Activated naive CD8-positive, alpha-beta T cell (primary cell): ENCODE data around the gene DPH1.

Source experiments
- H3K27ac Mint-ChIP-seq: one replicate; pipeline ENCODE4 v1.8.0; 2021; ENCODE audit warnings: mixed read lengths
- H3K27me3 Mint-ChIP-seq: one replicate; pipeline ENCODE4 v1.8.0; 2021; ENCODE audit warnings: mixed read lengths
- H3K36me3 Mint-ChIP-seq: one replicate; pipeline ENCODE4 v1.8.0; 2021; ENCODE audit warnings: mixed read lengths
- H3K4me1 Mint-ChIP-seq: one replicate; pipeline ENCODE4 v1.8.0; 2021; ENCODE audit warnings: low read depth, mixed read lengths
- H3K4me3 Mint-ChIP-seq: one replicate; pipeline ENCODE4 v1.8.0; 2021; ENCODE audit warnings: mild to moderate bottlenecking, mixed read lengths
- H3K9me3 Mint-ChIP-seq: one replicate; pipeline ENCODE4 v1.8.0; 2021; ENCODE audit warnings: low read depth, mixed read lengths

The DPH1 gene

DNA sequence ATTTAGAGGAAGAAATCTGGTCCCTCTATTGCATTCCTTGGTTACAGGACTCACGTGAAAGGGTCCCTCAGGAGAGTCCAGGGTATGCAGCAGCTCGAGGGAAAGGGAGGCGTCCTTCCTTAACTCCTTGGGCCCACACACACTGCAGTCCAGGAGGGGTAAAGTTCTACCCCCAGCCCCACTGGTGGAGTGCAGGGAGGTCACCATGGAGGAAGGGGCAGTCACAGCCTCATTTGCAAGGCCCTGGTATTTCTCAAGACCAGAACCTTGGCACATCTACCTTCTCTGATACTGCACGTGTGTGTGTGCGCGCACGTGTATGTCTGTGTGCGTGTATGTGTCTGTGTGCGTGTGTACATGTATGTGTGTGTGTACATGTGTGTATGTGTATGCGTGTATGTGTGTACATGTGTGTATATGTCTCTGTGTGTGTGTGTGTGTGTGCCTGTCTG lies 36.0 kb downstream of the DPH1 start:
- Mint-ChIP-seq H3K27me3 (no peaks in the 10 kb centered on the region), H3K9me3 (no peaks in the 10 kb centered on the region), H3K4me1 (peaks cover 25% of the 10 kb centered on the region), H3K4me3 (no peak overlapping the region), H3K36me3 (peaks cover 34% of the 10 kb centered on the region), H3K27ac (no peak overlapping the region)

GRCh38 chr17:2067048-2067561 lies 37.2 kb downstream of the DPH1 start:
- Mint-ChIP-seq H3K27ac (peak overlapping the region; percentile 6), H3K36me3 (peaks cover 32% of the 10 kb centered on the region), H3K4me3 (no peak overlapping the region), H3K27me3 (no peaks in the 10 kb centered on the region), H3K4me1 (peaks cover 27% of the 10 kb centered on the region), H3K9me3 (no peaks in the 10 kb centered on the region)

GRCh38 chr17:2067608-2068024 lies 37.7 kb downstream of the DPH1 start:
- Mint-ChIP-seq H3K27ac (no peak overlapping the region), H3K4me1 (peaks cover 27% of the 10 kb centered on the region), H3K36me3 (peaks cover 30% of the 10 kb centered on the region), H3K9me3 (no peaks in the 10 kb centered on the region), H3K27me3 (no peaks in the 10 kb centered on the region), H3K4me3 (no peak overlapping the region)

GRCh38 chr17:2068031-2068518 lies 38.1 kb downstream of the DPH1 start:
- H3K27ac Mint-ChIP-seq, result no peak overlapping the region
- H3K4me1 Mint-ChIP-seq, result peaks cover 27% of the 10 kb centered on the region
- H3K36me3 Mint-ChIP-seq, result peaks cover 33% of the 10 kb centered on the region
- no peaks in the 10 kb centered on the region for H3K27me3 Mint-ChIP-seq
- no peak overlapping the region for H3K4me3 Mint-ChIP-seq
- H3K9me3 Mint-ChIP-seq, result no peaks in the 10 kb centered on the region

- no peaks in the 10 kb centered on the region for H3K27me3 Mint-ChIP-seq
- H3K4me3 Mint-ChIP-seq, result peak overlapping the region; percentile 40
- H3K27ac Mint-ChIP-seq, result peak overlapping the region; percentile 61
- no peaks in the 10 kb centered on the region for H3K9me3 Mint-ChIP-seq
- peaks cover 29% of the 10 kb centered on the region for H3K36me3 Mint-ChIP-seq
- peaks cover 27% of the 10 kb centered on the region for H3K4me1 Mint-ChIP-seq
Measured at GRCh38 chr17:2068519-2069051, 38.6 kb downstream of the DPH1 start.

DNA sequence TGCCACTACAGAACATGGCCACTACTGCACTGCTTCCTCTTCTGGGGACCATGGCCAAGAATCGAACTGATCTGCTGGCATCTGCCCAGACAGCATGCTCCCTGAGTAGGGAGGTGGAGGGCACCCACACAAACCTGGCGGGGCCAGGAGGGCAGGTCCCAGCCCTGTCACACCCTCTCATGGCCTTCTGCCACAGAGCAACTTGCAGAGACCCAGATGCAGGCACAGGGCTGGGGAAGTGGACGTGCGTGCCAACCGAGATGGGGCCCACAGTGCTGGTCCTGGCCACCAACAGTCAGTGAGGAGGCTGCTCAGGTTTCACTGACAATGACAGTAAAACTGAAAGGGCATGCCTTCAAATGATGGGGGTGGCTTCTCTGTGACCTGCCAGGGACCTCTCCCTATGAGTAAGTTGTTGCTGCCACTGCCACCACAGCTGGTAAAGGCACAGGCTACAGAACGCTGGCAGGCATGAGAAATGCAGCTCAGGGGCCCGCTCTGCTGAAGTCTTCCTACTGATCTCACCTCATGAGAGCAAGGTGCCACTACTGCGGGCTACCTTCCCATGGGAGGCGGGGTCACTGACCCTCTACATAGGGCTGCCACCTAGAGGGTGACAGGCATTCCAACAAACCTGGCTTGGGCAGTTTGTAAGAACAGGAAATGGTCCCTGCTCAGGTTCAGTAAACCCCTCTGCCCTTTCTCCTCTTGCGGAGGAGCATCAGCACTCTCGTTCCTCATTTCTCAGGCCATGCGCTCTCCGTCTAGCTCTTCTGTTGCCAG lies 40.5 kb downstream of the DPH1 start:
- no peaks in the 10 kb centered on the region for H3K9me3 Mint-ChIP-seq
- peaks cover 28% of the 10 kb centered on the region for H3K36me3 Mint-ChIP-seq
- H3K4me3 Mint-ChIP-seq, result peak overlapping the region; percentile 67
- peaks cover 28% of the 10 kb centered on the region for H3K4me1 Mint-ChIP-seq
- H3K27ac Mint-ChIP-seq, result peak overlapping the region; percentile 86
- no peaks in the 10 kb centered on the region for H3K27me3 Mint-ChIP-seq

- no peak overlapping the region for H3K4me3 Mint-ChIP-seq
- H3K4me1 Mint-ChIP-seq, result peaks cover 29% of the 10 kb centered on the region
- H3K9me3 Mint-ChIP-seq, result no peaks in the 10 kb centered on the region
- no peaks in the 10 kb centered on the region for H3K27me3 Mint-ChIP-seq
- H3K27ac Mint-ChIP-seq, result peak overlapping the region; percentile 41
- H3K36me3 Mint-ChIP-seq, result peaks cover 26% of the 10 kb centered on the region
Measured at GRCh38 chr17:2071024-2071385, 41.1 kb downstream of the DPH1 start.

DNA sequence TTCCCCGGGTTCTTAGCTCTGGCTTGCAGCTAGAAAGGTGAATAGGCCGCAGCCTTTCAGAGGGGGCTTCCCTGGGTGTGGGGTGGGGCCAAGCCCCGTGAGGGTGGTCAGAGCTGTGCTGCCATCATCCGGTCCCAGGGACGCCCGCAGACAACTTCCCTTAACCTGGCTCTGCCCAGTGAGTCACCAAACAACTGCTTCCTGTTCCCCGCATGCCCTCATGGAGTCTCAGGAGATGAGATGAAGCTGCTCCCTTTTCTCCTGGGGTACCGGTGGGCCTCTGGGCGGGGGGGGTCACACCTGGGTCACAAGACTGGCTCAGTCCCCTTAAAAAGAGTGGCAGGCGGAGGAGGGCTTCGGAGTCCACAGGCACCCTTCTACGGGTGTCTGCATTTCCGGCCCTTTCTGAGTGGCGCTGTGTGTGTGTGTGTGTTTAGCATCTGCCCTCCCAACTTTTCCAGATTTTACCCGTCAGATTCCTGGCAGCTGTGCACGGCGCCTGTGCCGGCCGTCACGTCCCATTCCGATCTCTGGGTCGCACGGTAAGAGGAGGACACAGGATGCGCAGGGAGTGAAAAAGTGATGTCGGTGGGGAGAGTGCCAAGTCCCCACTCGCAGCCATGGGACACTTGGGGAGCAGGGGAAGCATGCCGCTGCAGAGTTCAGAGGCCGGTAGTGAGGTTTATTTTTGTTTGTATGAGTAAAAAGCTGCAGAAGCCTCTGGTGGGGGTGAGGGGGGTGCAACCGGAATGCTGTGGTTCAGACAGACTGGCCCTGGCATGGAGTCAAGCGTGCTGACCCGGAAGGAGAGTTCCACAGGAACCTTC lies 41.7 kb downstream of the DPH1 start:
- Mint-ChIP-seq H3K9me3 (no peaks in the 10 kb centered on the region), H3K27ac (no peak overlapping the region), H3K36me3 (peaks cover 23% of the 10 kb centered on the region), H3K4me1 (peaks cover 29% of the 10 kb centered on the region), H3K27me3 (no peaks in the 10 kb centered on the region), H3K4me3 (no peak overlapping the region)

DNA sequence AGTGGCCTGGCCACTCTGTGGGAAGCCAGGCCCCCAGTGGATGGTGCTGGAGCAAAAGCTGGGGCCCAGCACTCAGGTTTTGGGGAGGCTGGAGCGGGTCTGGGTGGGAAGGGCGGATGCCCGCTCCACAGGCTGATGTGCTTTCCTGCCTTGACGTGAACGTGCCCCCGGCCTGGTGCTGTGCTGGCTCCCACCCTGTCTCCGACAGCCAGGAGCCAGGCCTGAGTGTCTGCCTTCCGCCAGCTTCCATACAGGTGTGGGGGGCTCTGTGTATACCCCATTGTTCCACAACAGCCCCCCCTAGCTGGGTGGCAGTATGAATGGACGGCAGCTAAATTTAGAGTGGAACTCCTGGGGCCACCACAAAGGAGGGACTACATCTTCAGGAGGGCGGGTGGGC lies 45.0 kb downstream of the DPH1 start:
- no peaks in the 10 kb centered on the region for H3K27me3 Mint-ChIP-seq
- H3K9me3 Mint-ChIP-seq, result no peaks in the 10 kb centered on the region
- peaks cover 18% of the 10 kb centered on the region for H3K4me1 Mint-ChIP-seq
- H3K4me3 Mint-ChIP-seq, result no peak overlapping the region
- peaks cover 30% of the 10 kb centered on the region for H3K36me3 Mint-ChIP-seq
- no peak overlapping the region for H3K27ac Mint-ChIP-seq

GRCh38 chr17:2075336-2076086 lies 45.6 kb downstream of the DPH1 start:
- Mint-ChIP-seq H3K27ac (no peak overlapping the region), H3K4me1 (peaks cover 13% of the 10 kb centered on the region), H3K36me3 (peaks cover 27% of the 10 kb centered on the region), H3K4me3 (no peak overlapping the region), H3K9me3 (no peaks in the 10 kb centered on the region), H3K27me3 (no peaks in the 10 kb centered on the region)

DNA sequence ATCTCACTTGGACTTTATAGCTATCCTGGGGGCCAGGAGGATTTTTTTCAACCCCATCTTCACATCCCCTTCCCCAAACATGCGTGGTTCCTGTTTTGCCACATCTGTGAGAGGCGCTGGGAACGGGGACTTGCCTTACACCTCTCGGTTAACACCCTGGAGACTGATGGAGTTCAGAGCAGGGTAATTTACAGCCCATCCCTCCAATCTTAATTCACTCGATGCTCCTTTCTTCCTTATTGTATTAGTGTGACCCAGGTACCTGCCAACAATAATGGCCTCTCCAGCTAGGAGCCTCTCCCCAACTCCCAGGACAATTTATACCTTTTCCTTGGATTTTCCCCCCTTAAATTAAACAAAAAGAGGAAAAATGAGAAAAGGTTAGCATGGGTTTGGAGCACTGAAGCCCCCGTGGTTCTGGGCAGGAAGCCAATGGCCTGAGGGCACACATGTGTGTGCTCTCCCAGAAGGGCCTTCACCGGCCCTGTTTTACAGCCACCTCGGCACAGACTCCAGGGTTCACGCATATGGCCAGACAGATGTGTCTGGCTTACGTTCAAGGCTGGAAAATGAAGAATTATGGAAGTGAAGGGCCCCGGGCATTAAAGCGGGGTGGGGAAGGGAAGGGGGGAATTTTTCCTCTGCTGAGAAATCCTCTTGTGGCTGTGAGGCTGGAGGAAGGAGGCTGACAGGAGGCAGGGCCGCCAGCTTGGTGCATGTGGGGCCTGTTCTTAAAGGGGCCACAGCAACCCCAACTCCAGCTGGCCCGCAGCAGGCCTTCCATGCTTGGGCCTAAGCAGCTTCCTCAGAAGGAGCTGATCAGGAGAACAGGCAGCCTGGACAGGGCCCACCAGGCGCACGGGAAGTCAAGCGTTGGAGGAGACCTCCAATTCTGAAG lies 46.4 kb downstream of the DPH1 start:
- H3K4me3 Mint-ChIP-seq, result no peak overlapping the region
- H3K4me1 Mint-ChIP-seq, result peaks cover 6% of the 10 kb centered on the region
- peaks cover 27% of the 10 kb centered on the region for H3K36me3 Mint-ChIP-seq
- H3K9me3 Mint-ChIP-seq, result no peaks in the 10 kb centered on the region
- H3K27ac Mint-ChIP-seq, result no peak overlapping the region
- H3K27me3 Mint-ChIP-seq, result no peaks in the 10 kb centered on the region

- Mint-ChIP-seq H3K4me1 (peaks cover 6% of the 10 kb centered on the region), H3K4me3 (no peak overlapping the region), H3K9me3 (no peaks in the 10 kb centered on the region), H3K27ac (no peak overlapping the region), H3K27me3 (no peaks in the 10 kb centered on the region), H3K36me3 (peaks cover 32% of the 10 kb centered on the region)
Measured at GRCh38 chr17:2077040-2077439, 47.1 kb downstream of the DPH1 start.

DNA sequence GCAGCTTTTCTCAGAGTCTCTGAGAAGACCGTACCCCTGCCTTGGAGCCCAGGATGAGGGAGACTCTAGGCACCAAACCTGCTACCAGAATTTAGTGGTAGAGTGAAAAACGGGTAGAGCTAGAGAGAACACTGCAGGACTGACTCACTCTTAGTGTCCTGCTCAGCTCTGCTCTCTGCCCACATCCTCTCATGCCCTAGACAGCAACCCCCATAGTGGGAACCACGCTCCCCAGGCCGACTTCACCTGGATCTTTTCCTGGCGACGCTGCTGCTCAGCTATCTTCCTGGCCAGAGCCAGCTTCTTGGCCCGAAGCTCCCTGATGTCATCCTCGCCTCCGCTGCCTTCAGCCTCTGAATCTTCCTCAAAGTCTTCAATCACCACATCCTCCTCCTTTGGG lies 51.6 kb downstream of the DPH1 start:
- Mint-ChIP-seq H3K36me3 (peaks cover 31% of the 10 kb centered on the region), H3K27ac (no peak overlapping the region), H3K4me1 (peaks cover 3% of the 10 kb centered on the region)

More for the DNA sequence above, 51.6 kb downstream of the DPH1 start:
- Mint-ChIP-seq H3K9me3 (no peaks in the 10 kb centered on the region), H3K4me3 (no peak overlapping the region), H3K27me3 (no peaks in the 10 kb centered on the region)
